SKM-1 treated with dmso at 0.1 percent for 144 hours (cell line): Measurements from ENCODE around the gene THG1L.
"Not testable (repeated sequence)": the region's sequence is repeated elsewhere in the genome, so short reads cannot be mapped to it uniquely, and the experiment has no call there.

ENCODE experiments used
- DNase-seq: peaks from one replicate; lab custom pipeline; 2025; ENCODE audit not compliant: unreplicated experiment; lab: John Stamatoyannopoulos, UW

The THG1L gene

DNA sequence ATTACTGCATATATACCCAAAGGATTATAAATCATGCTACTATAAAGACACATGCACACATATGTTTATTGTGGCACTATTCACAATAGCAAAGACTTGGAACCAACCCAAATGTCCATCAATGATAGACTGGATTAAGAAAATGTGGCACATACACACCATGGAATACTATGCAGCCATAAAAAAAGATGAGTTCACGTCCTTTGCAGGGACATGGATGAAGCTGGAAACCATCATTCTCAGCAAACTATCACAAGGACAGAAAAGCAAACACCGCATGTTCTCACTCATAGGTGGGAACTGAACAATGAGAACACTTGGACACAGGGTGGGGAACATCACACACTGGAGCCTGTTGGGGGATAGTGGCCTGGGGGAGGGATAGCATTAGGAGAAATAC, 4.6 kb upstream of the THG1L start:
- DNase-seq = not testable (repeated sequence)

GRCh38 chr5:157727858-157728257, 3.4 kb upstream of the THG1L start:
- DNase-seq = not testable (repeated sequence)

GRCh38 chr5:157729858-157730257, 1.4 kb upstream of the THG1L start:
- no peak for DNase-seq

GRCh38 chr5:157730900-157731271, 334 bp upstream of the THG1L start:
- no peak for DNase-seq

DNA sequence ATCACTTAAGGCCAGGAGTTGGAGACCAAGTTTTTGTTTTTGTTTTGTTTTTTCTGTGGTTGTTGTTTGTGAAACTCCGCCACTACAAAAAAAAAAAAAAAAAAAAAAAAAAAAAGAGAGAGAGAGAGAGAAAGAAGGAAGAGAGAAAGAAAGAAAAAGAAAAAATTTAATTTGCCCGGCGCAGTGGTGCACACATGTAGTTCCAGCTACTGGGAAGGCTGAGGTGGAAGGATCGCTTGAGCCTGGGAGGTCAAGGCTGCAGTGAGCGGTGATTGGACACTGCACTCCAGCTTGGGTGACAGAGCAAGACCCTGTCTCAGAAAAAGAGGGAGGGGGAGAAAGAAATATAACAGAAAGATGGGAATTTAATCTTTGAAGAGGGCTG, 902 bp downstream of the THG1L start:
- DNase-seq = no peak

DNA sequence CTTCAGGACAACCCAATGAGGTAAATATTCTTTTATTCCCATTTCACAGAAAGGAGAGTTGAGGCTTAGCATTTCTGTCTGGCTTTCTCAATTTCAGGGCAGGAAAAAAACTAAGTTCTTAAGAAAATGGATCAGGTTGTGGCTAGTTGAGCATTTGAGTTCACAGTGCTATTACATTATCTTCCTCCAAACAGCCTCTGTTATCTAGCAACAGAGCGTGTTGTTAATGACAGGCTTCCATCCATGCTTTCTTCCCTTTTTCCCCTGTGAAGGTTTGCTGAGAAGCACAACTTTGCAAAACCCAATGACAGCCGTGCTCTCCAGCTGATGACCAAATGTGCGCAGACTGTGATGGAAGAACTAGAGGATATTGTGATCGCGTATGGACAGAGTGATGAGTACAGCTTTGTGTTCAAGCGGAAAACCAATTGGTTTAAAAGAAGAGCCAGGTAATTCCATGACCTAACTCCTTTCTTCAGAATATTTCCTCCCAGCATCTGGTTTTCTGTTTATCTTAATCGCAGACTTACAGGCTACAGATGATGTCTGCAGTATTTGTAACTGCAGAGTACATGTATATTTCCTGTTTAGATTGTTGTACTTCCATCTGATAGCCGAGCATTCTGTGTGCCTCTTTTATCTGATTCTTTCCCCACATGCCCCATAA, 1.5 kb downstream of the THG1L start:
- DNase-seq = no peak

DNA sequence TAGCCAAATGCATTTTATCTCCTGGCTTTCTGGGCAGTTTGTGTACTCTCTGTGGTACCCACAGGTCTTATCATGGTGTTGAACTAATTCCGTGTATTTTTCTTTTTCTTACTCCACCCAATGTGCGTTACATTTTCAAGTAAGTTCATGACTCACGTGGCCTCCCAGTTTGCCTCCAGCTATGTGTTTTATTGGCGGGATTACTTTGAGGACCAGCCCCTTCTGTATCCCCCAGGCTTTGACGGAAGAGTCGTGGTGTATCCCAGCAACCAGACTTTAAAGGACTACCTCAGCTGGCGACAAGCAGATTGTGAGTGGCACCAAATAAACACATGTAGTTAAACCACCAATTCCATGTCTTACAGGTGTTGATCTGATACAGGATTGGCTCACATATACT, 3.2 kb downstream of the THG1L start:
- no peak for DNase-seq

GRCh38 chr5:157735991-157736390, 4.8 kb downstream of the THG1L start:
- no peak for DNase-seq

DNA sequence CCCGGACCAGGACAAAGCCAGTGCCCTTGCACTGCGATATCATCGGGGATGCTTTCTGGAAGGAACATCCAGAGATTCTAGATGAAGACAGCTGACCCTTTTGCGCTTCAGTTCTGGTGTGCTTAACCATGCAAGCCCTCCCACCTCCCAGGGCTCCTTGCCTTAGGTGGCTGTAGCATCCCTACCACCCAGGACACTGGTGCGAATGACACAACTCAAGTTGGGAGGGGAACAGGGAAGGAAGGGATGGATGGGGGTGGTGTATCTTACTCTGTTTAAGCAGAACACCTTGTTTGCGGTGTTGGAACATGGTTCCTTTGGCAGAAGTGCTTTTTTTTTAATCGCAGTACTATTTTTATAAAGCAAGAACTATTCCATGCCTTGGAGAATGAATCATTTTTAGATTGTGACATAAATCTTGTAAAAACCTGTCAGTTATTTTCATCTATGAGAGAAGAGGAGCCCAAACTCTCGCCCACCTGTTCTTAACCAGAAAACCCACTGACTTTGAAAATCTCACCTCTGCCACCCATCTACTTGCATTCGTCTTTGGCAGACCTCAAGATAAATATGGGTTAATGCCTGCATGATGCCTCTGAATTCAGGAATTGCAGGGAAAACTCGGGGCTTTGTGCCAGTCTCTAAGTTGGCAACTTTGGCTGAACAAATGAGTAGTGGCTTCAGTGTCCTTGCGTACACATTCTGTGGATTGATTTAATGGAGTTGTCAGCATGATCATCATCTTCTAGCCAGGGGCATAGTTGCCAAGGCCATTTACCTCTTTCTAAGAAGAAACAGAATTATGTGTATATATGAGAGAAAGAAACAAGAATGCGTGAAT, 8.4 kb downstream of the THG1L start:
- no peak for DNase-seq

GRCh38 chr5:157740229-157740610, 9.0 kb downstream of the THG1L start:
- DNase-seq = peak; percentile 51

- DNase-seq = no peak
Measured at GRCh38 chr5:157741131-157741530, 9.9 kb downstream of the THG1L start.

- DNase-seq = peak; percentile 83
Measured at GRCh38 chr5:157743163-157744050, 12.2 kb downstream of the THG1L start, which contains the start of gene LSM11. LSM11 (plus strand) TSS chr5:157743712; CDS start chr5:157743751, 39 bp downstream.

DNA sequence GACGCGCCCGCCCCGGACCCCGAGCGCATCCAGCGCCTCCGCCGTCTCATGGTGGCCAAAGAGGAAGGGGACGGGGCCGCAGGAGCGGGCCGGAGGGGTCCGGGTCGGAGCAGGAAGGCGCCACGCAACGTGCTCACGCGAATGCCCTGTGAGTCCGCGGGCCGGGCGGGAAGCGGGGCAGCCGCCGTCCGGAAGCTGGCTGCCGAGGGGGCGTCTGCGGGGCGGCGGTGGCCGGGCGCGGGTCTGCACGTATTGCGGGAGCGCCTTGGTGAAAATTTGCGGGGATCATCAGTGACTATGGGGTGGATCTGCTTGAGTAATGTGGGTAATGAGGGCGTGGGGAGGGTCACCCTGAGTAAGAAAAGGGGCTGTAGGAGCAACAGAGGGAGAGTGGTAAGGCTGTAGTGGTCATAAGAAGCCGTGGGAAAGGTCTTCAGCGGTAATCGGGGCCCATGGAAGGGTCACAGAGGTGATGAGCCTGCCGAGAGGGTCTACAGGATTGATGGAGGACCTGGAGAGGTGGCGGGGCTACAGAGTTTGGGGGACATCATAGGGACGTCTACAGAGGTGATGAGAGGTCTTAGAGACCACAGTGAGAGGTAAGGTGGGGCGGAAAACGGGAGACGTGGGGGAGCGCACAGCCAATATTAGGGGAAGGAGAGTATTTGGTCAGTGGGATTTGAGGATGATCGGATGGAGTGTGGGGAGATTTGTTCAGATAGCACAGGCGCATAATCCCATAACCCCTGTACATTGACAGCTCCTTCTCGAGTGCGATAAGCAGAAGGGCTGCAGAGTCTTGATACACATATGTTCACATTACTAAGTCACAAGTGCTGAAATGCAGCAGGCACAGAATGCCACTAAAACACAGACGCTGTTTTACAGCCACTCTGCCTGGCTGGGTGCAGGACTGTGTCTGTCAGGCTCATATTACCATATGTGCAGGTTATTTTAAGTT, 13.1 kb downstream of the THG1L start:
- no peak for DNase-seq

DNA sequence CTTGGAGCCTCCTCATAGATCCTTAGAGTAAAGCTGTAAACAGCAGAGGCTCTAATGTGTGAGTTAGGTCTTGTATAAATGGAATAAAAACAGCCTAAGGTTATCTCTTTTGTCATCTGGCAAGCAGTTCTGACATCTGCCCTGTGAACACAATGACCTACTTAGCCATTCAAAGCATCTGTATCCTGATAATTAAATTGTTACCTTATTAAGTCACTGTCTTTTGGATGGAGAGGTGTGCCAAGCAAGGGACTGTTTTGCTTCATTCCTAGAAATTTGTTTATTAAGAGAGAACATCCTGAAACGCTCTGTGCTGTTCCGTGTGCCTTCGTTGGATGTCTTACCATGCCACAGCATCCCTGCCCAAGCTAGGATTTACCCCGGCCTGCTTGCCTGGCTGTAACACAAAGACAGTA, 13.8 kb downstream of the THG1L start:
- no peak for DNase-seq

GRCh38 chr5:157747173-157747740, 16.0 kb downstream of the THG1L start:
- no peak for DNase-seq

GRCh38 chr5:157747766-157748700, 16.8 kb downstream of the THG1L start:
- no peak for DNase-seq

DNA sequence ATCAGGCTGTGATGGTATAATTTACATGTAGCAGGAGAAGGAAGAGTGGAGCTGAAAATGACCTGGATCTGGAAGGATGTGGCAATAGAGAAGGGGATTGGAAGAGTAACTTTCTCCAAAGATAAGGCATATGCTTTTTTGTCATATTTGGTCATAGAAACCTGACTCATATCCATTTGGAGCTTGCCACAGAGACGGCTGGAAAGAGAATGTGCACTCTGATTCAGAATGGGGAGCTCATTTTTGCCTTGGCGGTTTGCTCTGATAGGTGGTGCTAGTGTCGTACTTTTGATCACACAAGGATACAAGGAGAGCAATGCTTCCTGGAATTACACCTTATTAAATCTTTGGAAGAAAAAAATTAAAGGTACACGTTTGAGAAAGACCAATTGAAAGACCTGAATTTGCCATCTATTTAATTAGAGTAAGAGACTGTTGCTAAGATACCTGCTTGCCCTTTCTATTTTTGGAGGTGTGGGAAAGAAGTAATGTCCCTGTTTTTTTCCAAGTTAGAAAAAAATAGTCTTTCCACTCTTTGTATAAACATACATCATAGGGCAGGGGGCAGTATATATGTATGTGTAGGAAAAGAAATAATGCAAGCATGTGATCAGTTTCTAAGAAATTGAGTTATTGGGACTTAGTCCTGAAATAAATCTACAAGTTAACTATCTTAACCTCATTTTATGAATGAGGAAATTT, 17.7 kb downstream of the THG1L start:
- no peak for DNase-seq

- no peak for DNase-seq
Measured at GRCh38 chr5:157749462-157749799, 18.2 kb downstream of the THG1L start.
